GM18526 (cell line): ENCODE data around the gene ROBO4.

Source experiments
- POLR2A ChIP-seq: IDR thresholded peaks from 3 replicates; pipeline ENCODE4 v1.6.1; 2011; ENCODE audit not compliant: insufficient read length; ENCODE audit errors: extremely low read depth

The ROBO4 gene

DNA sequence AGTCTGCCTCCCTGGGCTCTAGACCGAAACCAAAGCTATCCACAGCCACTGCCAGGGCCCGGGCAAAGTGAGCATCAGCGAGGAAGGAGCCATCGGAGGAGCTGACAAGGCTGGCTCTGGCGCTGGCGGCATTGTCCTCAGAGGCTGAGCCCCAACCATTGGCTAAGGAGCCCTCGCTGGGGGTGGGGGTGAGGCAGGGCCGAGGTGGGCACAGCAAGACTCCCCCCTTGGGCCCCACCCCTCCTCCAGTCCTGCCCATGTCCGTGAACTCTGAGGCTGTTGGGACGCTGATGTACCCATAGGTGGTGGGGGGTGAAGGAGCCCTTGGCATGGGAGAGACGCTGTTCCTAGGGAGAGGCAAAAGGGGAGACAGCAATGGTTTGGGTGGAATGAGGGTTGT lies 11.2 kb downstream of the ROBO4 start:
- no peak for TF ChIP-seq POLR2A

DNA sequence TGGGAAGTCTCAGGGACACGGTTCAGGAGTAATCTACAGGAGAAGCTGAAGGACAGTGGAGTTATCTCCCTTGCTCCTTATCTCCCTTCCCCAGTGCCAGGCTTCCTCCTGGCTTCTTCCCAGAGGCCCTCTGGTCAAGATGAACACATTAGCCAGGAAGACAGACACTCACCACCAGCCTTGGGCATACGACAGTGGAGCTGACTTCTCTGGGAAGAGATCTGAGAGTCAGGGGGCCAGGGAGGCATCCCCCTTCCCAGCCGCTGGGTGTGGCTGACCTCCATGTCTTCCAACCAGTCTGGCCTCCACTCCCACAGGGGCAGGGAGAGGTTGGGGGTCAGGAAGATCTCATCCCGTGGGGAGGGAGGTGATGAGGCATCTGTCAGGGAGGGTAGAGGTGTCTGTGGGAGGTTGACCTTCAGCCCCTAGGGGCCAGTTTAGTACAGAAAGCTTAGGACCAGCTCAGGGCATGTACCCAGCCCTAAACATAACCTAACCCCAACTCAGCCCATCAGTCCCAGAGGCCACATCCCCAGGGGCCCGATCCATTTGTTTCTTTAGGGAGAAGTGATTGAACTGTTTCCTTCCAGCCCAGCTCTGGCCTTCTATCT lies 12.7 kb downstream of the ROBO4 start:
- TF ChIP-seq POLR2A: no peak

DNA sequence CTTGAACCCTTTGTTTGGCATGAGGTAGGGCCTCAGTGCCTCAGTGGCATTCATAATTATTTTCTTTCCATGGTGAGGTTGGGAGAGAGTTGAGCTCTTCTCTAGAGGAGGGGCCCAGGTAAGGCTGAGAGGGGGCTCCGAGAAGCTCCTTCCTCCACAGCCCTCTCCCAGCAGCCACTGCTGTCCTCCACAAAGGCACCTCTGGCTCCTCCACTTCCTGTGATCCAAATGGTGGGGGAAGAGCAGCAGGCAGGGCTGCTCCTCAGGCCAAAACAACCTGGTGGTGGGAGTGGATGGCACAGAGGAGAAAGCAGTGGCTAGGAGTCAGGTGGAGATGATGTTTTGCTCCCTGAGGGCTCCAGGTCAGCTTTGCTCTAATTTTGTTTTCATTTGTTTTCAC lies 13.3 kb downstream of the ROBO4 start:
- no peak for TF ChIP-seq POLR2A

DNA sequence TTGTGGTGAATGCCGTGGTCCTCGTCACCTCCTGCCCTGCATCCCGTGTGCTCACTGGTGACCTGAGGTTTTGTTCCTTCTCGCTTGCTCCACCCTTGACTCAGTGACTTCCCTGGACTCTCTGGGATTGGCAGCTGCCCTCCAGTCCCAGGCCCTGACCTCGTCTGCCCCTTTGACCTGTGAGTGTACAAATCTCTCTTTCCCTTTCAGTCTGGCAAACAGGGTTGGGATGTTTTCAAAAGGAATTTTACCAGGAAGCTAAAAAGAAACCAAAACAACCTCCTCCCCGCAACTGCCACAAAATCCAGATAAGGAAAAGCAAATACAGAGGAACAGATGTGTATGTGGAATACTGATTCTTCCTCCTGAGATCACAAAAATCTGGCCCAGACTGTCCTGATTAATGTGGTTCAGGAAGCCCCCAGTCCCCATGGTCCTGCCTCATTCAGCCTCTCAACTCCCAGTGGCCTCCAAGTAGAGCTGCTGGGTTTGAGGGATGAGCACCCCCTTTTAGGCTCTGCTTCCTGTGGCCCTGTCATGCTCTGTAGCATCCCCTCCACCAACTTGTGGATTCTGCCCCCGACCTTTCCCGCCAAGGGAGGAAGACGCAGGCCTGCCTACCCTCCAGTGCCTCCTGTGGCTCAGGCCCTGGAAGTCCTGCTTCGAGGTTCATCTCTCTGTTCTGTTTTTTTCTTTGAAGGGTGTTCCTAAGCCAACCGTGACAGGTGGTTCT lies 15.2 kb downstream of the ROBO4 start:
- no peak for TF ChIP-seq POLR2A

DNA sequence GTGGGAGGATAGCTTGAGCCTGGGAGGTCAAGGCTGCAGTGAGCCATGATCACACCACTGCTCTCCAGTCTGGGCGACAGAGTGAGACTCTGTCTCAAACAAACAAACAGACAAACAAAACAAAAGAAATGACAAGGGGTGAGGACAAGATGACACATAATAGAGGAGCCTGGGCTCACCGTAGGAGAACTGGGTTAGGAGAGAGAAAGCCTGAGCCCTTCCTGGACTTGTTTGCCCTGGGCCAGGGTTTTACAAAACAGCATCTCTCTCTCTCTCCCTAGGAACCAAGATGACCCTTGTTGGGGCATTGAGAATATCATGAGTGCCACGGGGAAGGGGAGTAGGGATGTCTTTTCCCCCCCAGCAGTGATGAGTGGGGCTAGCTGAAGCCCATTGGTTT lies 16.7 kb downstream of the ROBO4 start:
- TF ChIP-seq POLR2A: no peak

DNA sequence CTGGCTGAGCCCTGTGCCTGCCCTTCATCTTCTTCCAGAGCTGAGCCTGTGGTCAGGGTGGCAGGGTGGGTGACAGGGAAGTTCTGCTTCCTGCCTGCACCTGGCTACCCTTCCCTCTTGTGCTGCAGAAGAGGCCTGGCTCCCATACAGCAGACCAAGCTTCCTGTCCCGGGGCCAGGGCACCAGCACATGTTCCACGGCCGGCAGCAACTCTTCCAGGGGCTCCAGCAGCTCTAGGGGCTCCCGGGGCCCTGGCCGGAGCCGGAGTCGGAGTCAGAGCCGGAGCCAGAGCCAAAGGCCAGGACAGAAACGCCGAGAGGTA lies 17.4 kb downstream of the ROBO4 start:
- no peak for TF ChIP-seq POLR2A

DNA sequence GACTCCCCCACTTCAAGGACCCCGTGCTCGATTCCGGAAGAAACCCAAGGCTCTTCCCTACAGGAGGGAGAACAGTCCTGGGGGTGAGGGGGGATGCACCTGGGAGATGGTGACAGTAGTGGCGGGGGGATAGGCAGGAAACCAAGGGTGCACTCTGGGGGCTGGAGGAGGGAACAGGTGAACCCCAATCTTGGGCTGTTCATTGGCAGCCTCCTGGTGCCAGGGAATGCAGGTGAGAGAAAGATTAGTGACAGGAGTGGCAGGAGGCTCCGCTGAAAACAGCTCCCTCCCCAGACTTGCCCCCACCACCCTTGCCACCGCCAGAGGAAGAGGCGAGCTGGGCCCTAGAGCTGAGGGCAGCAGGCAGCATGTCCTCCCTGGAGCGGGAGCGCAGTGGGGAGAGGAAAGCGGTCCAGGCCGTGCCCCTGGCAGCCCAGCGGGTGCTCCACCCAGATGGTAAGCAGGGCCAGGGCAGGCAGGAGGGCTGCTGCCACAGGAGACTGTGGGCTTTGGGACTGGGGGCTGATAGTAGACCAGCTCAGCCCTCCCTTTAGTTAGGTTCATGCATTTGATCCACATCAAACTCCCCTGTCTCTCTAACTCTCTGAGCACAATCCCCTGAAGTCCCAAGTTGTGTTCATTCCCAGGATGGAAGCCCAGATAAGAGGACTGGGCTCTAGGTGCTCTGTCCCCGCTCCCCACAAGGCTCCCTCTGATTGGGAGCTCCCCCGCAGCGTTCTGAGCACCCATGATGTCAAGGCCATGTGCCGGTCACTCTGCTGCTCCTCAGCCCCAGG lies 18.0 kb downstream of the ROBO4 start:
- no peak for TF ChIP-seq POLR2A

DNA sequence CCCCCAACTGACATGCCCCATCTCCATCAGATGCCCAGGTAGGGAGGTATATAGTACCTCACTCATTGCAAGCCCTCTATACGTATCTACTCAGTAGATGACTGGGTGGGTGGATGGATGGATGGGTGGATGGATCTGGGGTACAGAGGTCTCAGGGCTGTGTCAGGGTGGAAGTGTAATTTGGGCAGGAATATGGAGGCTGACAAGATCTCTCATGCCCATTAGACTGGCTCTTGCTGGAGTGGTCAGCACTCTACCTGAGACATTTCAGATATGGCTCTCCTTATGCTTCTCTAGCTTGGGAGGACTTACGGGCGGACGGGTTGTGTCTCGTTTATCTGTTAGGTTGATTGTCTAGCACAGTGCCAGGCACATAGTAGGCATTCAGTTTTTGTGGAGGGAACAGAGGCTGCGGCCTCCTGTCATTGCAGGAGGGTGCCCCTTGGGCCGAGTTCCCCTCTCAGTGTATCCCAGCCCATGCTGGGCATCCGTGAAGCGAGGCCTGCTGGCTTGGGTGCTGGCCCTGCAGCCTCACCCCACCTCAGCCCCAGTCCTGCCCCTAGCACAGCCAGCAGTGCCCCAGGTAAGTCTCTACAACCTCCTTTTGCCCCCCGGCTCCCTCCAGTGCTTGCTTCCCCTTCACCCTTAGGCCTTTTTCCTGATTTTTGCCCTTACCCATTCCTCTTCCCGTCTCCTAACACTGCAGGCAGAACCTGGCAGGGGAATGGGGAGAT lies 18.7 kb downstream of the ROBO4 start:
- TF ChIP-seq POLR2A: no peak

DNA sequence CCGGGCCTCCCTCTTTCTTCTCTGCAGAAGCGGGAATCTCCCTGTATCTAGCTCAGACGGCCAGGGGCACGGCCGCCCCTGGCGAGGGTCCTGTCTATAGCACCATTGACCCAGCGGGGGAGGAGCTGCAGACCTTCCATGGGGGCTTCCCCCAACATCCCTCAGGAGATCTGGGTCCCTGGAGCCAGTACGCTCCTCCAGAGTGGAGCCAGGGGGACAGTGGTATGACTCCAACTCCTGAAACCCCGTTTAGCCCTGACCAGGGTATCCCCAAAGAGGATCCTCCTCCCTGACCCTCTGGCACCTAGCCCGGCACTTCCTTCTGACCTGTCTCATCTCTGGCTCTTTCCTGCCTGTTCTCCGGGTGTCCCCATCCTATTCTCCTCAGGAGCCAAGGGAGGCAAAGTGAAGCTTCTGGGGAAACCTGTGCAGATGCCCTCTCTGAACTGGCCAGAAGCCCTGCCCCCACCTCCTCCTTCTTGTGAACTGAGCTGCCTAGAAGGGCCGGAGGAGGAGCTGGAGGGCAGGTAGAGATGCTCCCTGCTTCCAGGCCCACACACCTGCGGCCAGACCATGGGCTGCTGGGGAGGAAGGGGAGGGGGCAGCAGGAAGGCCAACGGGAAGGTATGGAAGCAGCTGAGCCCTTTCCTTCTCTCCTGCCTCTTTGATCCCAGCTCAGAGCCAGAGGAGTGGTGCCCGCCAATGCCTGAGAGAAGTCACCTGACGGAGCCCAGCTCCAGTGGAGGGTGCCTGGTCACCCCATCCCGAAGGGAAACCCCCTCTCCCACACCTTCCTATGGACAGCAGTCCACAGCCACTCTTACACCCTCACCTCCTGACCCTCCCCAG lies 19.5 kb downstream of the ROBO4 start:
- no peak for TF ChIP-seq POLR2A

DNA sequence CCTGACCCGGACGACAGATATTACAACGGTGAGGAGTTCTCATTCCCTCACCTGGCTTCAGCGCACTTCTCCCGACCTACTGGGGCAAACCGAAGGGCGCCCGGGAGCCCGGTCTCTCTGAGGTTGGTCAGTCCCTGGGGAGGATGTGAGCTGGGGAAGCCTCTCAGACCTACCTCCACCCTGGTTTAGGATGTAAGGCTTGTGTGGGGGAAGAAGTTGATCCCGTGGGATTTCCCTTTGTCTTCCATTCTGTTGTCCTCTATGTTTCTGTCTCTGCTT lies 20.1 kb downstream of the ROBO4 start:
- TF ChIP-seq POLR2A: no peak

DNA sequence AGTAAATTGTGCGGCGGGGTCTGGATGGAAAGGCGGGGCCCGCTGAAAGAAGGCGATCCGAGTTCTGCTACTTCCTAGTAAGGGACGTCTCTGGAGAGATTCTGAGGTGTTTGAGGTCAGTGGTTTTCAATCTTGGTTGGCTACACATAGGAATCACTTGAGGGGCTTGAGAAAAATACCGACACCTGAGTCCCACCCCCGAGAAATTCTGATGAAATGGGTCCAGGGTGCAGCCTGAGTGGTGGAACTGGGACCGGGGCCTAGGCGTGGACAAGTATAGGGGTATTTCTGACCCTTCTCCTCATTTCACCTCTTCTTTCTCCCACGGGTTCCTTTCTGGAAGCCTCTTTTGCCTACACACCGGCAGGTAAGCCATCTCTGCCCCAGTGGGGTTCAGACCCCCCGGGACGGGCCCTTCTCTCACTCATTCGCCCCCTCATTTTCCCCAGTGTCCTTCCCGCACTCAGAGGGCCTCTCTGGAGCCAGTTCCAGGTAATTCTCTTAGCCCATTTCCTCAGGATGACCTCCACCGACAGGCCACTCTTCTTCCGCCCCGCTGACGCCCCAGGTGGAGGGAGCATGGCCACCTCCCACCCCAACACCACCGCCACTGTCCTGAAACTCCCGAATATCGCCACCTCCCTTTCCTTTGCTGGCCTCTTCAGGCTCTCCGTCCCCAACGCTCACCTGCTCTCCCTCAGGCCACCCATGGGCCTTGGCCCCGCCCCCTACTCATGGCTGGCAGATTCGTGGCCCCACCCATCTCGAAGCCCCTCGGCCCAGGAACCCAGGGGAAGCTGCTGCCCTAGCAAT lies 20.6 kb downstream of the ROBO4 start:
- TF ChIP-seq POLR2A: no peak

DNA sequence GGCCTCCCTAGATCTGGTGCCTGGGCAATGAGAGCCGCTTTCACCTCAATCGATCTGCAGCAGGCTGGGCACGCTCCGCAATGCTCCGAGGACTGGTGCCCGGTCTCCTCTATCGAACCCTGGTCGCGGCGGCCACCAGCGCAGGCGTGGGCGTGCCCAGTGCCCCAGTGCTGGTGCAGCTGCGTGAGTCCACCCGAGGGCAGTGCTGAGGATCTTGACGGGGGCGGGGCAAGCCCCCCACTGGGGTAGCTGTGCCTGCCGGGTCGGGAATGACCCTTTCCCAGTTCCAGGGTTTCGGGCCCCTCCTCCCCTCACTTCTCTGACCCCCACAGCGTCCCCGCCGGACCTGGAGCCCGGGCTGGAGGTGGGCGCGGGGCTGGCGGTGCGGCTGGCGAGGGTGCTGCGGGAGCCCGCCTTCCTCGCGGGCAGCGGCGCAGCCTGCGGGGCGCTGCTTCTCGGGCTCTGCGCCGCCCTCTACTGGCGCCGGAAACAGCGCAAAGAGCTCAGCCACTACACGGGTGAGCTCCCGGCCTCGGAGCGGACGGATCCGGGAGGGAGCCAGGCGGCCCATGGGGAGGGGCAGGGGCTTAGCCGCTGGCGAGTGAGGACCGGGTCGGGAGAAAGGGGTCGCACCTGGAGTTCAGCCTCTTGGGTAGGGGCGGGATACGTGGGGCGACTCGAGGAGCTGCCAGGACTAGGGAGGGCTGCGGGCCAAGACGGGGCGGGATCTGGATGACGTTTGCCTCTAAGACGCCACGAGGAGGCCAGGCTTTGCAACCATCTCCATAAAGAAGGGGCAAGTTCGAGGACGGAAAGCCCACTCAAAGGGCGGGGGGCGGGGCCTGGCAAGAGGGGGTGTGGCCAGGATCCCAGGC lies 21.5 kb downstream of the ROBO4 start:
- no peak for TF ChIP-seq POLR2A

DNA sequence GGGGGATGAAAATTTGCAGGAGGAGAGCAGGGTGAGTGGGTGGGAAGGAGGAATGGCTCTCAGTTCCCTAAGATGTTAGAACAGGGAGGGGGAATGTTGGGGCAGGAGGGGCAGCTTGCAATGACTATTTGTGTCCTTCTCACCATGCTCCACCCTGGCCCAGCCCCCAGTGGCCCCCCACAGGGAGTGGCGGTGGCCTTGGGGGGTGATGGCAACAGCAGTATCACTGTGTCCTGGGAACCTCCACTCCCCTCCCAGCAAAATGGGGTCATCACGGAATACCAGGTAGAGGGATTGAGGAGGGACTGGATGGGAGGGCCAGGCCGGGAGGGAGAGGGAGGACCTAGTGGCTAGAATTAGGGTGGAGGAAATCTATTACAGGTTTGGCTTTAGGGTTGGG lies 22.3 kb downstream of the ROBO4 start:
- TF ChIP-seq POLR2A: no peak

DNA sequence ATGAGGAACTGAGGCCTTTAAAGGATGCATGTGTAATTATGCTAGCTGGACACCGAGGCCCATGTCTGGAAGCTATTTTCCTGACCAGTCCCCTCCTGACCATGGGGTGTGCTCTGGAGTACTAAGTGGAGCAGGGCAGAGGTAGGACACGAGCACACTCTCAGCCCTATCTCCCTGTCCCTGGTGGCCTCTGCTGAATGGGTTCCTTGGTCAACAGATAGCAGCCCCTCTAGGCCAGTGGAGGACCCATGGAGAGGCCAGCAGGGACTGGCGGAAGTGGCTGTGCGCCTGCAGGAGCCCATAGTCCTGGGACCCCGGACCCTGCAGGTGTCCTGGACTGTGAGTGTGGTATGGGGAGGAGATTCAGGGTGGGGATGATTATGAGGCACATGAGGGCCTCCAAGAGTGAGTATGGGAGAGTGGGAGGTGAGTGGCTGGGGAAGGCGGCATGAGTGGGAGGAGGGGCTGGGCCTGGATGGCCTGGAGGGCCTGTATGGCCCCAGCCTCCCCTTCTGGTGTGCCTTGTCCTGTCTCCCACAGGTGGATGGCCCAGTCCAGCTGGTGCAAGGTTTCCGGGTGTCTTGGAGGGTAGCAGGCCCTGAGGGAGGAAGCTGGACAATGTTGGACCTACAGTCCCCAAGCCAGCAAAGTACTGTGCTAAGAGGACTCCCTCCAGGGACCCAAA lies 23.0 kb downstream of the ROBO4 start:
- TF ChIP-seq POLR2A: no peak
